CD4-positive, alpha-beta T cell (primary cell): ENCODE data around the gene ERC2. TPM values are rescaled to one million over a fixed set of nuclear protein-coding genes. Genes with fewer than 3 reads are reported as not detected.

Source experiments
- ATAC-seq: fragments of 200-7000 bp; cut with Tn5 transposase; one replicate; pipeline ENCODE4 v1.10.0; 2022; ENCODE audit warnings: mild to moderate bottlenecking; ENCODE audit not compliant: poor library complexity
- CTCF ChIA-PET: fragments of 350-600 bp; sonication (Branson Sonifier 250); formaldehyde crosslinking; loops from one replicate; lab custom pipeline; 2021; ENCODE audit warnings: antibody characterized with exemption, inconsistent platforms; lab: Charles Lee
- POLR2A ChIA-PET: fragments of 350-600 bp; sonication (Branson Sonifier 250); formaldehyde crosslinking; loops from one replicate; lab custom pipeline; 2021; ENCODE audit warnings: antibody characterized with exemption, inconsistent platforms; lab: Charles Lee
- DNase-seq, 14 experiments: peaks; one replicate each; pipeline ENCODE4 v3.0.0-alpha.2; 2013 to 2020; ENCODE audit warnings: mixed read lengths in 2 of 14
- H3K27ac ChIP-seq, 2 donors: one replicate each; pipeline versions ENCODE4 v1.5.1 to v1.7.0; 2013; ENCODE audit warnings: low read length in 2 of 2, low read depth in 1 of 2, mild to moderate bottlenecking in 1 of 2
- H3K27me3 ChIP-seq, 2 experiments: 1 replicate in 1 of 2; 2 replicates in 1 of 2; pipeline versions ENCODE4 v1.6.1 to v1.7.0; 2013; ENCODE audit warnings: low read length in 2 of 2, control low read depth in 1 of 2, mild to moderate bottlenecking in 1 of 2, moderate library complexity in 1 of 2; ENCODE audit not compliant: insufficient read depth in 2 of 2, control insufficient read depth in 1 of 2
- H3K36me3 ChIP-seq: one replicate; pipeline ENCODE4 v1.6.1; 2013; ENCODE audit warnings: low read length, control low read depth; ENCODE audit not compliant: insufficient read depth
- H3K4me1 ChIP-seq: one replicate; pipeline ENCODE4 v1.6.1; 2013; ENCODE audit warnings: low read length, control low read depth; ENCODE audit not compliant: insufficient read depth
- H3K4me3 ChIP-seq: one replicate; pipeline ENCODE4 v1.5.1; 2013; ENCODE audit warnings: mild to moderate bottlenecking, low read length, moderate library complexity
- H3K9me3 ChIP-seq, 2 experiments: 1 replicate in 1 of 2; 2 replicates in 1 of 2; pipeline versions ENCODE4 v1.6.1 to v1.7.0; 2013; ENCODE audit warnings: low read length in 2 of 2, mild to moderate bottlenecking in 2 of 2, control low read depth in 1 of 2, moderate library complexity in 1 of 2; ENCODE audit not compliant: control insufficient read depth in 1 of 2, insufficient read depth in 1 of 2
- H3K27ac Mint-ChIP-seq: one replicate; pipeline ENCODE4 v1.8.0; 2020; ENCODE audit warnings: mixed read lengths
- H3K27me3 Mint-ChIP-seq: one replicate; pipeline ENCODE4 v1.8.0; 2021; ENCODE audit warnings: mixed read lengths
- H3K36me3 Mint-ChIP-seq: one replicate; pipeline ENCODE4 v1.8.0; 2021; ENCODE audit warnings: low read depth, mixed read lengths
- H3K4me1 Mint-ChIP-seq: one replicate; pipeline ENCODE4 v1.8.0; 2021; ENCODE audit warnings: low read depth, mixed read lengths
- H3K4me3 Mint-ChIP-seq: one replicate; pipeline ENCODE4 v1.8.0; 2020; ENCODE audit warnings: mild to moderate bottlenecking, mixed read lengths
- H3K9me3 Mint-ChIP-seq: one replicate; pipeline ENCODE4 v1.8.0; 2020; ENCODE audit warnings: mixed read lengths
- CTCF ChIP-seq: fragments of 200-600 bp; IDR thresholded peaks from one replicate; pipeline ENCODE4 v1.8.0; 2022; ENCODE audit warnings: antibody characterized with exemption, mild to moderate bottlenecking
- intact Hi-C, 2 experiments: fragments of 100-400 bp; cut with DNase I in 1 of 2; cut with micrococcal nuclease in 1 of 2; formaldehyde crosslinking; loops; one replicate each; pipeline versions ENCODE4 v1.15.1 to v1.9.0; 2023 to 2025; cut with DNase I, micrococcal nuclease
- total RNA-seq, 174 experiments: library from RNA in 2 of 174; stranded (reverse) in 2 of 174; gene quantifications; one replicate each; pipeline ENCODE4 v1.2.3 and lab custom pipeline; 2021 to 2026

ERC2 gene
- total RNA-seq, 2 experiments from 2014 or later = not detected

DNA sequence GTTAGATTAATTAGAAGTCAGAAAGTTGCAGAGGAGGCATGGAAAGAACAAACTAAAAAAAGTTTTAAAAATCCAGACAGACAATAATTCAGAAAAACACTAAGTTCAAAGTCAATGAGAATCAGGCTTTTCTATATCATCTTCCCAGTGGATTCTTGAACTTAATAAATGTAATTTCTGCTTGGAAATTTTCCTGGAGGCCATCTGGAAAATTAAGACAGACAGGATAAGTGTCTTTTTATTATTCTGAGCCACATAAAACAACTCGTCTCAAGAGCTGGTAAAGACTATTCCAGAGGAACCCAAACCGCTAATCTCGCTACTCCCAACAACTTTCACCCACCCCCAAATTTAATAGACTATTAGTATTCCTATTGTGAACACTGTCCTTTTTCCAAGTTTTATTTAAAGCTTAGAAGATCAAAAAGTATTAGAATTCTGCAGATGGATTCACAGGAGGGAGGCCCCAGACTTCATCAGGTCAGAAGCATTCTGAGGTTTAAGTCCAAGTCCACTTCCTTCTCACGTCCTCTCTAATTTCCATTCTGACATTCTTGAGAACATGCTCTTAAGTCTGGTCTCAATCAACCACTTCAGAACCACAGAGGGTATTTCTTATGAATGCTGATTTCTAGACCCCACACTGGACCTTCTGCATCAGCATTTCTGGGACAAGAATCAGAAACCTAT is 61.3 kb downstream of the ERC2 start:
- H3K9me3 Mint-ChIP-seq = no peaks in the 10 kb centered on the region
- H3K27me3 Mint-ChIP-seq = peaks cover 34% of the 10 kb centered on the region

DNA sequence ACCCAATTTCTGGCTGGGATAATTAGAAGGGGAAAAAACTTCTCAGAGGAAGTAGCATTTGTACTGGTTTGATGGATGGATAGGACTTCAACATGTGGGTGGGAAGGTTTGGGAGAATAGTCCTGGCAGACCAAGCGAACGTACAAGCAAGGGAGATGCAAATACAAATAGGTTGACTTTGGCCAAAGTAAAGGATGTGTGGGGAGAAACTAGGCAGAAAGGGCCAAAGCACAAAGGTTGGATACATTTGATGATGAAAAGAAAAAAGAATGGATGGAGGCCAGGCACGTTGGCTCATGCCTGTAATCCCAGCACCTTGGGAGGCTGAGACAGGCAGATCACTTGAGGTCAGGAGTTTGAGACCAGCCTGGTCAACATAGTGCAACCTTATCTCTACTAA is 63.4 kb downstream of the ERC2 start:
- H3K27ac Mint-ChIP-seq = no peak overlapping the region
- ChIA-PET POLR2A (no interaction called here), CTCF (no interaction called here)
- Histone ChIP-seq H3K27ac (no peak overlapping the region), H3K27me3 (peaks cover 2 to 8% of the 10 kb centered on the region in 2 experiments), H3K9me3 (no peaks in the 10 kb centered on the region), H3K4me3 (no peak overlapping the region), H3K36me3 (no peaks in the 10 kb centered on the region), H3K4me1 (no peaks in the 10 kb centered on the region)
- H3K36me3 Mint-ChIP-seq = no peaks in the 10 kb centered on the region
- peaks cover 36% of the 10 kb centered on the region for H3K27me3 Mint-ChIP-seq
- H3K9me3 Mint-ChIP-seq = no peaks in the 10 kb centered on the region
- DNase-seq = no peak
- H3K4me1 Mint-ChIP-seq = no peaks in the 10 kb centered on the region
- no peak for TF ChIP-seq CTCF
- ATAC-seq = no peak
- intact Hi-C loops = no loop called here
- no peak overlapping the region for H3K4me3 Mint-ChIP-seq

More for the DNA sequence above, 61.3 kb downstream of the ERC2 start:
- ChIA-PET CTCF (no interaction called here), POLR2A (no interaction called here)
- ATAC-seq = no peak
- Mint-ChIP-seq H3K4me1 (no peaks in the 10 kb centered on the region), H3K27ac (no peak overlapping the region), H3K4me3 (no peak overlapping the region), H3K36me3 (no peaks in the 10 kb centered on the region)
- intact Hi-C loops = no loop called here
- no peak overlapping the region for H3K4me3 ChIP-seq
- no peak for TF ChIP-seq CTCF
- no peaks in the 10 kb centered on the region for H3K9me3 ChIP-seq
- H3K27me3 ChIP-seq = peaks cover 2 to 5% of the 10 kb centered on the region in 2 experiments
- H3K36me3 ChIP-seq = no peaks in the 10 kb centered on the region
- DNase-seq = no peak
- no peaks in the 10 kb centered on the region for H3K4me1 ChIP-seq
- no peak overlapping the region for H3K27ac ChIP-seq

DNA sequence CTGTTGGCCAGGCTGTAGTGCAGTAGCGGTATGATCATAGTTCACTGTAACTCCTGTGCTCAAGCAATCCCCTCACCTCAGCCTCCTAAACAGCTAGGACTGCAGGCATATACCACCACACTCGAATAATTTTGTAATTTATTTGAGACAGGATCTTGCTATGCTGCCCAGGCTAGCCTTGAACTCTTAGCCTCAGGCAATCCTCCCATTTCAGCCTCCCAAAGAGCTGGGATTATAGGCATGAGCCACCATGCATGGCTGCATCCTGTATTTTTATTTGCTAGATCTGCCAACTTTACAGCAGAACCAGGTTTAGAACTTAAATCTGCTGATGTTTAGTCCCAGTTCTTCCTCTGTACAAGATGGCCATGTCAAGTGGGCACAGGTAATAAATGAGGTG is 69.6 kb downstream of the ERC2 start:
- ATAC-seq (no peak), DNase-seq (no peak)
- Mint-ChIP-seq H3K4me3 (no peak overlapping the region), H3K27me3 (peaks cover 53% of the 10 kb centered on the region), H3K4me1 (no peaks in the 10 kb centered on the region), H3K36me3 (no peaks in the 10 kb centered on the region), H3K27ac (no peak overlapping the region), H3K9me3 (no peaks in the 10 kb centered on the region)
- ChIA-PET POLR2A (no interaction called here), CTCF (no interaction called here)
- no peaks in the 10 kb centered on the region for H3K36me3 ChIP-seq
- TF ChIP-seq CTCF = no peak
- H3K27ac ChIP-seq = no peak overlapping the region
- intact Hi-C loops = no loop called here
- no peaks in the 10 kb centered on the region for H3K9me3 ChIP-seq
- peaks cover 3 to 14% of the 10 kb centered on the region in 2 experiments for H3K27me3 ChIP-seq
- H3K4me3 ChIP-seq = no peak overlapping the region
- H3K4me1 ChIP-seq = no peaks in the 10 kb centered on the region
